HG02763 (cell line): Measurements from ENCODE around the gene R3HDM2.
A peak's percentile ranks its signal among the peaks of the same experiment; 100 is the strongest.

Experiments used
- ATAC-seq: cut with Tn5 transposase; IDR thresholded peaks from one replicate; pipeline ENCODE4 v1.9.1; 2021; ENCODE audit warnings: mild to moderate bottlenecking, moderate library complexity; ENCODE audit not compliant: unreplicated experiment

Gene R3HDM2

DNA sequence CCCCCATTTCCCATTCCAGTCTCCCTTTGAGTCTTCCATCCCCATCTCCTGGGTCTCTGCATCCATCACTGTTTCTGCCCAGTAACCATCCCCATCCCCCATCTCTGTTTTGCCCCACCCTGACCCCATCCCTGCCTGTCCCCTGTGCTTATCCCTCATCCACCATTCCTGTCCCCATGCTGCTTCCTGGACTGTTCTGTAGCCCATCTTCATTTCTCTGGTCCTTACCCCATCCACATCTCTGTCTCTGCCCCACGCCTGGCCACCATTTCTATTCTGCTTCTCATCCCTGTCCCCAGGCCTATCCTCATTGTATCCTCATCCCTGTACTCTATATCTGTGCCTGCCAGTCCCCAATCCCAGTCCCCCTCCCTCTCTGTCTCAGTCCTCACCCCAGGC is 210.1 kb downstream of the R3HDM2 start:
- no peak for ATAC-seq

- ATAC-seq, result no peak
Observed at GRCh38 chr12:57219993-57220754, 210.7 kb downstream of the R3HDM2 start.

GRCh38 chr12:57219205-57219992 is 211.4 kb downstream of the R3HDM2 start:
- no peak for ATAC-seq

GRCh38 chr12:57218030-57218853 is 212.6 kb downstream of the R3HDM2 start:
- no peak for ATAC-seq

- ATAC-seq, result no peak
Observed at GRCh38 chr12:57216921-57217879, 213.6 kb downstream of the R3HDM2 start.

GRCh38 chr12:57216014-57216911 is 214.6 kb downstream of the R3HDM2 start, which contains the start of gene NXPH4:
Gene NXPH4, plus strand, starts transcription at chr12:57216794. Its CDS starts 176 bp downstream, at chr12:57216970.
- ATAC-seq, result no peak

DNA sequence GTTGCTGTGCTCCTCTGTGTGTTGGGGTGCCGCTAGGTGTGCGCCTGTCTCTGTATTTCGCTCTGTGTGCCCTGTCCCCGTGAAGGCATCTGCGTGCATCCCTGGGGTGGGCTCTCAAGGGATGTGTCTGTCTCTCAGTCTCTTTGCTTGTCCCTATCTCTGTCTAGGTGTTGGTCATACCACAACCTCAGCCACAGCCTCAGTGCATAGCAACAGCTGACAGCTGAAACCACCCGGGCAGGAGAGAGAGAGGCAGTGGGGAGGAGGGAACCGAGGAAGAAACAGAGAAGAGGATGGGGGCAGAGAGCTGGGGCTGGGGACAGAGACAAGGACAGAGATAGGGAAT is 215.2 kb downstream of the R3HDM2 start:
- peak; percentile 39 for ATAC-seq

DNA sequence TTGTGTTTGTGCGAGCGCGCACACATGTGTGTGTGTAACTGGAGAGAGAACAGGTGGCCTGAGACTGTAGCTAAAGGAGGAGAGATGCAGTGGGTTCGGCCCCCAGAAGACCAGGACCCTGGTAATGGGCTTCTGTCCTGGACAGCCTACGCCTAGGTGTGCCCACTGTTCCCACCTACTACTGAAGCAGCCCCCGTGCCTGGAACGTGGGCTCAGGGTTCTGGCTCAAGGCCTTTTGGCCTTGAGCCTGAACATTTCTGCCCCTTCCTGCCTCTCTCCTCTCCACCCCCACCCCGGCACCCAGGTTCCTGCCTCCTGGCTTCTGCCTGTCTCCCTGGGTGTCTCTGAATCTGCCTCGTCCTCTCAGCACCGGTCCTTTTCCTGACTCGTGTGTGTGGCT is 215.8 kb downstream of the R3HDM2 start:
- no peak for ATAC-seq

DNA sequence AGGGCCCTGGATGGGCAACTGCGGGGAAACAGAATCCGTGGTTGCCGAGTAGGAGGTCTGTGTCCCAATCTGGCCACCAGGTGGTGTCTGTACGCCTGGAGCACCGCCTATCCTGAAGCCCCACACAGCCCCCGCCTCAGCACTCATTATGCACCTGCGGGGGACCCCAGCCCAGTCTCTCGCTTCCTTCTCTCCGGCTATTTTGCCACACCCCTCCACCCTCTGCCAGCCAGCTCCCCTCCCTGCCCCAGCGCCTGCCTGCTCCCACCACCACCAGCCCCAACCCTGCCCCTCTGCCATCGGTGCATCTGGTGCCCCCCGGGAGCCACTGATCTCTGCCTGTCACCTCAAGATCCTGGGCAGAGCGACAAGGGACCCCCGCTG is 216.5 kb downstream of the R3HDM2 start:
- no peak for ATAC-seq

DNA sequence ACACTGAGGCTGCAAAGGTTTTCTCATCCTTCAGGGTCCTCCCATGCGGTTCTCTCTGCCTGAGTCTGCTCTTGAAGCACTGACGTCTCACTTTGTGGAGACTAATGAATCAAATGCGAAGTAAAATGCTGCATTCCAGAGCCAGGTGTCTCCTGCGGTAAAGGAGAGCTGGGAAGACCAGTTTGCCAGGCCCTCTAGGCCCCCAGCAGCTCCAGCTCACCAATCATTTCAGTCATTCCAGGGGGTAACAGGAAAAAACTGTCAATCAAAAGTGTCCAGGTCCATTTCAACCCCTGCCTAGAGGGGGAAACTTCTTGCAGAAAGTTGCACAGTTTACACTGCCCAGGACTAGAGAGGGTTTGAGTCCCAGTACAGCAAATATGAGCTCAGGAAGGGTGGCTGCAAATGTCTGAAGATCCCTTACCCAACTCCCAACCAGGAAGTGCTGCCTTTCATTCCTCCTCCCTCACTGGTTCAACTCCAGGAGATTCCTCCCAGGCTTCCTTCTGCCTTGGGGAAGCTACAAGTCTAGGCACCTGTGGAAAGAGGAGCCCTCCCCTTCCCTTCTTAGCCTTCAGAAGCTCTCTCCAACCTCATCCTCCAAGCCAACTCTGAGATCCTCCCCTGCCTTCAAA is 217.0 kb downstream of the R3HDM2 start:
- no peak for ATAC-seq

- peak; percentile 33 for ATAC-seq
Observed at GRCh38 chr12:57213058-57213715, 217.7 kb downstream of the R3HDM2 start.

GRCh38 chr12:57212701-57213057 is 218.2 kb downstream of the R3HDM2 start:
- no peak for ATAC-seq

- no peak for ATAC-seq
Observed at GRCh38 chr12:57211791-57212700, 218.8 kb downstream of the R3HDM2 start.

DNA sequence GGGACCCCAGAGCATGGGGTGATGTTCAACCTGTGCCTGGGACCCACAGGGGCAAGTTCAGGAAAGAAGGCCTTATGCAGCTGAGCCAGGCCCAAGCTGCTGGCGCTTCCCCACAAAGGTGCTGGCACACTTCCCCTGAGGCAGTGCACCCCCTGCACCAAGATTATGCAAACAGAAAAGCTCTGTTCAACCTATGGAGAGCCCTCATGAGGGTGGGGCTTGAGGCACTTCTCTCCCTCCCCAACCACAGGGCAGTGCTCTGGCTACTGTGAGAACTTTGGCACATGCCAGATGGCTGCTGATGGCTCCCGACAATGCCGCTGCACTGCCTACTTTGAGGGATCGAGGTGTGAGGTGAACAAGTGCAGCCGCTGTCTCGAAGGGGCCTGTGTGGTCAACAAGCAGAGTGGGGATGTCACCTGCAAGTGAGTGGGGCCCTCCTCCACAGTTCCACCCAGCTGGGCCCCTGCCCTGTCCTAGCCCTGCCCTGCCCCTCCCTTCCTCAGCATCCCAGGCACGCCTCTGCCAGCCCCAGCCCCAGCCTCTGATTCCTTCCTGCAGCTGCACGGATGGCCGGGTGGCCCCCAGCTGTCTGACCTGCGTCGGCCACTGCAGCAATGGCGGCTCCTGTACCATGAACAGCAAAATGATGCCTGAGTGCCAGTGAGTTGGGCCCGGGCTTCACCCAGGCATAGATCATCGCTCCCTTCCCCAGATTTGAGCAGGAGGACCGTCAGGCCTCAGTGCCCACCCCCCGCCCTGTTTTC is 219.7 kb downstream of the R3HDM2 start:
- ATAC-seq, result no peak

DNA sequence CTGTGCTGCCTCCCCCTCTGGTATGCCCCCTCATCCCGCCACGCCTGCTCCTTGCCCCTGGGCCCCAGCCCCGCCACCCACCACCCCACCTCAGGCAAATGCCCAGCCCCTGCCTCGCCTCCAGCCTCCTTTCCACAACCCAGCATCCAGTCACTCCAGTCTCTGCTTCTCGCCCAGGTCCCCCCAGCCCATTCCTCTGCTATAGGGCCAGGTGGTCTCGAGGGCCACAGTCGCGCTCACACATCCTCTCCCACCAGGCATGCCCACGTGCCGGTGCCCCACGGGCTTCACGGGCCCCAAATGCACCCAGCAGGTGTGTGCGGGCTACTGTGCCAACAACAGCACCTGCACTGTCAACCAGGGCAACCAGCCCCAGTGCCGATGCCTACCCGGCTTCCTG is 220.4 kb downstream of the R3HDM2 start:
- no peak for ATAC-seq

GRCh38 chr12:57209916-57210315 is 220.9 kb downstream of the R3HDM2 start:
- no peak for ATAC-seq
